HG03280 (cell line): ENCODE results near the gene CLECL1.

Source experiments
- ATAC-seq: cut with Tn5 transposase; IDR thresholded peaks from one replicate; pipeline ENCODE4 v1.9.1; 2021; ENCODE audit warnings: mild to moderate bottlenecking, moderate library complexity; ENCODE audit not compliant: unreplicated experiment

The CLECL1 gene

DNA sequence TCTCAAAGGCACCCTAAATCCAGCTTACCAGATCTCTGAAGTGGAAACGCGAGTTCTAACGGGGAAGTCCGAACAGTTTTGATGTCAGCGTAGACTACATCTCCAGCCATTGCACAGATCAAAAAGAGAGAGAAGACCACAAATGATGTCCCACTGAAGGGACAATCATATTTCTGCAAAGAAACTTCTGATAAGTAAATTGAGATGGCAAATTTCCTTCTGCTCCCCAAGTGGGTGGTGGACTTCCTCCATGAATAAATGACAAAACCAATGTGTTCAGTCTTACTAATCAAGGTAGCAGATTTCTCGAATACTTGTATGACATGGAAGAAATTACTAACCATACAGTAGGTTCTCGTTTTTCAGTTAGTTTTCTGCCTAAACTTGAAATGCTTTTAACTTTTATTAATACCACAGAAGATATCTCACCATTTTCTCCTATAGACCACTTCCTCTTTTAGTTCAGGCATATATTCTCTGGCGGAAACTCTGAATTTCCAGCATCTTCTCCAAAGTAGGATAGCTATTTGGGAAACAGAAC lies at the start of gene CLECL1:
TSS of gene CLECL1 (minus strand) at position 177 of the 541 bp plus-strand sequence.
- no peak for ATAC-seq

- ATAC-seq: no peak
These were observed 48.5 kb upstream of the CLECL1 start for GRCh38 chr12:9781360-9781759.

DNA sequence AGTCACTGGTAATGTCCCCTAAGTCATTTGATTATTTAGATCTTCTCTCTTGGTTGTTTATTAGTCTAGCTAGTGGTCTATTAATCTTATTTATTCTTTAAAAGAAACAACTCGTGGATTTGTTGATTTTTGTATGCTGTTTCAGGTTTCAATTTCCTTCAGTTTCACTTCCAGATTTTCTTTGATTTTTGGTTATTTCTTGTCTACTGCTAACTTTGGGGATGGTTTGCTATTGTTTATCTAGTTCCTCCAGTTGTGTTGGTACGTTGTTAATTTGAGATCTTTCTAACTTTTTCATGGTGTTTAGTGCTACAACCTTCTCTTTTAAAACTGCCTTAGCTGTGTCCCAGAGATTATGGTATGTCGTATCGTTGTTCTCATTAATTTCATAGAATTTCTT lies 46.3 kb upstream of the CLECL1 start:
- no peak for ATAC-seq

DNA sequence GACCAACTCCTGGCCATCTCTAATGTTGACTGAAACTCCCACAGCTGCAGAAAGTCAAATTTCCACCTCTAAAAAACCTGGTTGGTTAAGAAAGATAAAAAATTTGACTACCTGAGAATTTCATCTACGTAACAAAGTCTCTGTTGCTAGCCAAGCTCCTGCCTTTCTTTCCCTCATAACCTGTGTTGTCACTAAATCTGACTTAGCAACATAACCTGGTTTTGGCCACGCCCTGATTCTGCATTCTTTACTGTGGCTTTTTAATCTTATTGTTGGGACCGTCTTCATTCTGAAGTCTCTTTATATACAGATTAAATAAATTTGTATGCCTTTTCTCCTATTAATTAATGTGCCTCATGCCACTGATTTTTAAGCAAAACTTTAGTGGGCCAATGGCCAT lies 43.9 kb upstream of the CLECL1 start:
- no peak for ATAC-seq

DNA sequence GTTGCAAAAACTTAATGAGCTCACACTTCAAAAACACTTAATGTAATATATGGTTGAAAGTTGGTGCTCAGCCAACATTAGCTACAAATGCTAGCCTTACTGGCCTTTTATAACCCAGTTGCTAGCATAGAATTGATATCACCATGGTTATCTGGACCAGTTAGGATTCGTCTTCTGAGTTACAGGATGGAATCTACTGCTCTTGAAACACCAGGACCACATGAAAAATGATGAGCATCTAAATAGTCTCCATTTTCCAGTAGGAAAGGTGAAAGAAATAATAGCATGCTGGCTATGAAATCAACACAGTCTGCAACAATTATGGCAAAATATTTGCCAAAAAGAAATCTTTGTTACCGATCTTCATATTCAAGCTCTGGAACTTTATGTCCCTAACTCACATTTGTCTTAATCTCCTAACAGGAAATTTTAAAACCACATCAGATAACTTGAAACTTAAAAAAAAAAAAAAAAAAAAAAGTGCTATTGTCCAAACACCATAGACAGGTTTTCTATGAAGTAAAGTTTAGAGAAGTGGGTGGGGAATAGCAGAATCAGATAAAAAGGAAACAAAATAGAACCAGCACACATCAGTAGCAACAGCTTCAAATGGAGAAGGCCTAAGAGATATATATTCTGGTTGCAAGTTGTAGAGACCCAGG lies 40.5 kb upstream of the CLECL1 start:
- ATAC-seq: no peak

GRCh38 chr12:9763025-9763424 lies 30.1 kb upstream of the CLECL1 start:
- no peak for ATAC-seq

- no peak for ATAC-seq
These were observed 29.5 kb upstream of the CLECL1 start for GRCh38 chr12:9762369-9762768.

DNA sequence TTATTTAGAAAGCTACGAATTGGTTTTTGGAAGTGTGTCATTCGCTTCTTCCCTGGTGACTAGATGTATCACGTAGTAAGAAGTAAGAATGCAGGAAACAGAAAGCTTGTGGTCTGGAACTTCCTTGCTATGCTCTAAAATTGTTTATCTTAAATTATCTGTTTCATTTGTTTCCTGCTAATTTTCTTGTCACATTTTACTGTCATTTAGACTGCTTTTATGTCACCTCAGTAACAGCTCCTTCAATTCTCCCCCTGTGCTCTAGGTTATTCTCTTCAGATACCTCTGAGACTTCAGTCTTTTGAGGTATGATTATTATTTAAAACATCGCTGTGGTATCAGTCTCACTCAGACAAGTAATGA lies 28.5 kb upstream of the CLECL1 start:
- ATAC-seq: no peak

DNA sequence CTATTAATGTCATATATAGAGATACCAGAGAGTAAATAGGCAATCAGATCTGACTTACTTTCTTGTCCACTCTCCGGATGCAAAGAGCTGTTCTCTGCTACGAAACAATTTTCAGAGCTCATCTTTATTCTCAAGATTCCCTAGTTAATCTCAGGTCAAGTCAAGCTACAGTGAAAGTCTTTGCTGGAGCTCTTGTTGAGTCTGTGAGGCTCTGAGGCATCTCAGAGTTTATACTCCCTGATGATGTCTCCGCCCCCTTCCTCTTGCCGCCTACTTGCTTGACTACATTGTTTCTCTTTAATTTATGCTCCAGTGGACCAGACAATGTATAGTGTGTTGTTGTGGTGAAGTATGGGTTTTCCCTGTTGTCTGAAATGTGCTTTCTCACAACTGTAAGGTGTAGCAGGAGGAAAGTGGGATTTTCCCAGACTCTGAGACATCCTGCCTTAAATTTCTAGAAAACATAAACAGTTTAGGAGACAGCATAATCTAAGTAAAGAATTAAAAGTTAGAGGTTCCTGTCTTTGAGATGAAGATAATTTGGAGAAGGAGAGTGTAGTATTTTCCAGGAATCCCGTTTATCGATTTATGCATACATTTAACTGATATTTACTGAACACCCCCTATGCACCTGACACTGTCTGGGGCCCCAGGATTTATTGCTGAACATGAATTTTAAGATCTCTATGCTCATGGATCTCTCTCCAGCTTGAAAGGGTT lies 28.0 kb upstream of the CLECL1 start, which contains the start of gene CD69:
TSS of gene CD69 (minus strand) at position 203 of the 720 bp plus-strand sequence. CDS start at position 122, 81 bp downstream.
- ATAC-seq: peak; percentile 38

GRCh38 chr12:9760120-9760519 lies 27.2 kb upstream of the CLECL1 start:
- ATAC-seq: no peak

DNA sequence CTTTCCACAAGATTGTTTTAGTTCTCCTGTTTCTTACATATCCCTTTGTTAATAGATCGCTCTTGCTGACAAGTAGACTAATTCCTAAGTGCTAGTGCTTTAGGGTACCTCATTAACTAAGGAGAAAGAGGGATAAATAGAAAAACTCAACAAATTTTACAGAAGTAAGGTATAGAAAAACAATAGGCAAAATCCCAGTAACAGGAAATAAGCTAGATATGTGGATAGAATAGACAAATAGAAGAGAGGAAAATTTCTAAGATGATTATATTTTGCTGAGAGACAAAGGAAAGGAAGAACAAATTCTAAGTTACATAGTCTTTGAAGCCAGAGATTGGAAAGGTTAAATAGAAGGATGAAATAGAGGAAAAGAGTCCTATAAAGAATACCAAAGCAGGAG lies 26.8 kb upstream of the CLECL1 start:
- no peak for ATAC-seq

GRCh38 chr12:9758119-9758518 lies 25.2 kb upstream of the CLECL1 start:
- no peak for ATAC-seq

GRCh38 chr12:9757433-9758025 lies 24.6 kb upstream of the CLECL1 start:
- ATAC-seq: no peak

GRCh38 chr12:9756706-9757105 lies 23.8 kb upstream of the CLECL1 start:
- ATAC-seq: no peak

GRCh38 chr12:9756170-9756569 lies 23.3 kb upstream of the CLECL1 start:
- no peak for ATAC-seq

GRCh38 chr12:9755567-9755966 lies 22.7 kb upstream of the CLECL1 start:
- no peak for ATAC-seq

DNA sequence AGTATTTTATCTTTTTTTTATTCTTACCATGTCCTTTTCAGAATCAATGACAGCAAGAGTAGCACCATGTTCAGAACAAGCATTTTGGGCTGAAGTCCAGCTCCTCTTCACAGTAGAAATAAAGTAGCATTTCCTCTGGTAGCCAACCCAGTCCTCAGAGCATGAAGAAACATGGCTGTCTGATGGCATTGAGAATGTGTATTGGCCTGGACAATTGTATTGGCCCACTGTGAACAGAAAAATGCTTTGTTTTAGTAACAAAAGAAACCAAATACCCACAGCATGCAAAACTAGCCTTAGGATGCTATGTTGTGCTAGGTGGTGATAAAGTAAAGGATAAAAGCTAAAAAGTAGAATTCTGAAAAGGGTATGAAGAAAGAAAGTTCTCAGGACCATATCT lies 22.1 kb upstream of the CLECL1 start:
- ATAC-seq: no peak

- no peak for ATAC-seq
These were observed 21.4 kb upstream of the CLECL1 start for GRCh38 chr12:9754099-9754927.

DNA sequence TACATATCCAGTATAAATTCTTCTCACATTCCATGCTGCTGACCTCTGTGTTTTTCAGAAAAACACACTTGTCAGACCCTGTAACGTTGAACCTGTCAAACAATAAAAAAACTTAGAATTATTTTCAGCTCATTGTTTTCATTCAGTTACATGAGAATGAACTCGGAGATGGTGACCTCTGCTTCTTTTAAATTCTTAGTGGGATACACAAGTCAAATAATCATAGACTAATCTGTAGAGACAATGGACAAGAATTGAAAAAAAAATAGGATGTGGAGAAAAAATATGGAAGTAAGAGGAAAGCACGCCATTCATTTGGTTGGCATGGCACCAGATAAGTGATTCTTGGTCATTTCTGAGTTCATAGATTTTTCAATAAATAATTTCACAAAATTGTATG lies 20.6 kb upstream of the CLECL1 start:
- ATAC-seq: no peak

GRCh38 chr12:9753073-9753472 lies 20.2 kb upstream of the CLECL1 start:
- ATAC-seq: no peak
